Measurements from ENCODE around the gene GLDC.

- no peak for TF ChIP-seq FOXM1 (IDR thresholded peaks at IDR 0.05; ENCODE audit: borderline replicate concordance)
- TF ChIP-seq NFRKB (IDR thresholded peaks at IDR 0.05) = no peak
- no peak for TF ChIP-seq SUZ12 (IDR thresholded peaks at IDR 0.05)
Observed at GRCh38 chr9:6667080-6667479, 21.6 kb upstream of the GLDC start.
